ENCODE results near the gene ETV1.

ETV1 gene

DNA sequence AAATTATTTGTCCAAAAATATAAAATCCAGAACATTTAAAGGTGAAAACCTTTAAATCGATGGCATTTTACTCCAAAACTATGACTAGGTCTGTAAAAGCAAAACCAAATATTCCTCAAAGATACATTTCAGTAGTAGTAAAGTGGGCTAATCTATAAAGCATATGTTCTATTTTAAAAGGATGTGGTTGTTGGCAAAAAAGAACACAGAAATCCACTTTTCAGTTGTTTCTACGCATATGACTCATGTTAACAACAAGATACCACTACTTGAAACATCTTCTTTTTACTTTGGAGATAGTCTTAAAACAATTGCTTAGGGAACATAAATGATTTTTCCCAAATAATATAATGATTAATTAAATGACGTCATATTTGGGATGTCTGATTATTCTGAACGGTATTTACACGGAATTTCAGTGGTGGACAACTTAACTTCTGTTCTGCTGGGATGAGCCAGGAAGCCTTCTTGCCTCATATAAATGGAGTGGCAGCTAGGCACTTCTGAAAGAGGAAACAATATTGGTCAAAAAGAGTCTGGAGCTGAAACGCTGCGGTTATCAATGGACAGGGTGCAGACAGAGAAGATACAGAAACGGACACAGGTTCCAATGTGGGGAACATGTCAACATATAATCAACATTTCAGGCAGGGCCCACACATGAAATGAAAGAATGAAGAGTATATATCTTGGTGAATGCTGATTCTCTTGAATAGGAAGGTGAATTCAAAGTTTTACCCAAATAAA is 78.5 kb downstream of the ETV1 start:
- DNase-seq (ENCODE audit: low spot score), result no peak
- TF ChIP-seq, protein P1, sequence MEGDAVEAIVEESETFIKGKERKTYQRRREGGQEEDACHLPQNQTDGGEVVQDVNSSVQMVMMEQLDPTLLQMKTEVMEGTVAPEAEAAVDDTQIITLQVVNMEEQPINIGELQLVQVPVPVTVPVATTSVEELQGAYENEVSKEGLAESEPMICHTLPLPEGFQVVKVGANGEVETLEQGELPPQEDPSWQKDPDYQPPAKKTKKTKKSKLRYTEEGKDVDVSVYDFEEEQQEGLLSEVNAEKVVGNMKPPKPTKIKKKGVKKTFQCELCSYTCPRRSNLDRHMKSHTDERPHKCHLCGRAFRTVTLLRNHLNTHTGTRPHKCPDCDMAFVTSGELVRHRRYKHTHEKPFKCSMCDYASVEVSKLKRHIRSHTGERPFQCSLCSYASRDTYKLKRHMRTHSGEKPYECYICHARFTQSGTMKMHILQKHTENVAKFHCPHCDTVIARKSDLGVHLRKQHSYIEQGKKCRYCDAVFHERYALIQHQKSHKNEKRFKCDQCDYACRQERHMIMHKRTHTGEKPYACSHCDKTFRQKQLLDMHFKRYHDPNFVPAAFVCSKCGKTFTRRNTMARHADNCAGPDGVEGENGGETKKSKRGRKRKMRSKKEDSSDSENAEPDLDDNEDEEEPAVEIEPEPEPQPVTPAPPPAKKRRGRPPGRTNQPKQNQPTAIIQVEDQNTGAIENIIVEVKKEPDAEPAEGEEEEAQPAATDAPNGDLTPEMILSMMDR (IDR thresholded peaks at IDR 0.05; ENCODE audit: extremely low read depth, insufficient read depth, missing control alignments), result no peak

DNA sequence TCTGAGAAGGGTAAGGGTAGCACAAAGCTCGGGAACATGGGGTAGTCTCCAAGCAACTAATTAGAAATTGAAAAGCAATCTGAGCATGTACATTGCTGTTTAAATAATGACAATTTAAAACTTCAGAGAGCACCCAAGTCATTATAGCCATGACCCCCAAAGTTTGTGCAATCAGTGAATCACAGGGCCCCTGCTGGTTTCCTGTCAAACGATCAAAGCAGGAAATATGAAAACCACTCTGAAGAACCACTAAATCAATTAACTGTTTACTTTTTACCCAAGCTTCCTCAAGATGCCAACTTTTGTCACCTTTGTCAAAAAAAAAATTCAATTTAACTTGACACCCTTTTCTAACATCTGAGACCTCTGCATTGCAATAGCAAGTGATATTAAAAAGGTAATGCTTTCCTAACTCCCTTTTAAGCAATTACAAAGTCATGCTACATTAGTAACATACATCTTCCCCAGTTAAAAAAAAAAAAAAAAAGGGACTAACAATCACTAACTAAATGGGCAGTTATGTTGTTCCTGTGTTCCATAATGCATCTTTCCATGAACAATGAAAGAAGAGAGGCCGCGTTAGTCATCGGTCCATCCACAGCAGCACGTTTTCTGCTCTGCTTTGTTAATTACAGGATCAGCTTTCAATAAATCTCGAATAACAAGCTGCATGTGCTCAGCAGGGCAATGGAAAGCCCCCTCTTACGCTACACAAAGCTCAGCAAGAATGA is 80.6 kb downstream of the ETV1 start:
- in situ Hi-C loops (cut with MboI; ENCODE audit: low pct_unique_long_range_greater_than_20kb, low sequenced_read_pairs, unreplicated experiment), result no loop called here
- DNase-seq (ENCODE audit: low spot score), result no peak
- TF ChIP-seq, protein P1 (IDR thresholded peaks at IDR 0.05; ENCODE audit: extremely low read depth, insufficient read depth, missing control alignments), result no peak

More for the DNA sequence above, 78.5 kb downstream of the ETV1 start:
- in situ Hi-C loops (cut with MboI; ENCODE audit: low pct_unique_long_range_greater_than_20kb, low sequenced_read_pairs, unreplicated experiment), result no loop called here

DNA sequence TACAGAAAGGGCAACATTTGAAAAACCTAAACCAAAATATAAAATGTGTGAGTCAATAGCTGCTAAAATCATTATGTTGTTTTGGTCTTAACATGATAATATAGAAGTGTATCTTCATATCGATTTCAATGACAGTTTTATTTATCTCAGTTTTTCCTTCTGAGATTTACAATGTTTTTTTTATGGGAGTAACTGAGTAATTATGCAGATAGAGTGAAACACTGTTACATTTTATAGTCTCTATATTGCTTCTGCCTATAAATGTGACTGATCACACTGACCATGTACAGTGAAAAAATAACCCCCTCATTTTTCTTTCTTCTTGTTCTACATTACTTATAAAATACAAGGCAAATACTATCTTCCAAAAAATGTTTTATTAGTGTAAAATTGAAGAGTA is 81.6 kb downstream of the ETV1 start:
- in situ Hi-C loops (cut with MboI; ENCODE audit: low pct_unique_long_range_greater_than_20kb, low sequenced_read_pairs, unreplicated experiment), result no loop called here
- TF ChIP-seq, protein P1 (IDR thresholded peaks at IDR 0.05; ENCODE audit: extremely low read depth, insufficient read depth, missing control alignments), result no peak
- DNase-seq (ENCODE audit: low spot score), result no peak

DNA sequence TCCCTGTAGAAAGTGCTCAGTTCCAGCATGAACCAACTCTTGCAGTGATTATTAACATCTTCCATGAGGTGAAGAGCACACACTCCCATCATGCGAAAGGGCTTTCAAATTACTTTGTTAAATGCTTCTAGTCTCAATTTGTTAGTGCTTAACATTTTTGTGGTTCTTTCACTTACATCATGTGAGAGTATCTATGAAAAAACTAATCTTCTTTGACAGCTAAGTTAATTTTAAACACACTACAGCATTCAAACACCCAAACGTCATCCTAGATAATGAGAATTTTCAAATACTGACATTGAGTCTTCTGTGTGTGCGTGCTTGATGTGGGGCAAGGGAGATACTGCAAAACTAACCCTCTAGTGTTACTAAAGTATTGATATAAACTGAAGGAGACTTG is 84.8 kb downstream of the ETV1 start:
- in situ Hi-C loops (cut with MboI; ENCODE audit: low pct_unique_long_range_greater_than_20kb, low sequenced_read_pairs, unreplicated experiment), result no loop called here
- TF ChIP-seq, protein P1 (IDR thresholded peaks at IDR 0.05; ENCODE audit: extremely low read depth, insufficient read depth, missing control alignments), result no peak
- DNase-seq (ENCODE audit: low spot score), result no peak

DNA sequence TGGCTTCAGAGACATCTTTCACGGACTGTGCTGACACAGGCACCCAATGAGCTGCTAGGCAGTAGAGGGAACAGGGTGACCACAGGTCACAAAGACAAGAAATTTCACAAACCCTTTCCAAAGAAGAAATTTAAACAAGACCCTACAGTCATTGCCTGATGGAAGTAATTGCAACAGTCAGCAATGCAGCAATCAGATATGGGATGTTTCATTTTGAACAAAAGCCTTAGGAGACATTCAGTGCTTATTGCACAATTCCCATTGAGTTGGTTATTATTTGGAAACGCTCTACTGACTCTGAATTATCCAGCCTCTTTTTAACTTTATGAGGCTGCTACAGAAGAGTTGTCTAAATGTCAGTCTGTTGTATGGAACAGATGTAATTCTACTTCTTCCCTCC is 85.5 kb downstream of the ETV1 start:
- DNase-seq (ENCODE audit: low spot score), result no peak
- TF ChIP-seq, protein P1 (IDR thresholded peaks at IDR 0.05; ENCODE audit: extremely low read depth, insufficient read depth, missing control alignments), result no peak
- in situ Hi-C loops (cut with MboI; ENCODE audit: low pct_unique_long_range_greater_than_20kb, low sequenced_read_pairs, unreplicated experiment), result no loop called here

DNA sequence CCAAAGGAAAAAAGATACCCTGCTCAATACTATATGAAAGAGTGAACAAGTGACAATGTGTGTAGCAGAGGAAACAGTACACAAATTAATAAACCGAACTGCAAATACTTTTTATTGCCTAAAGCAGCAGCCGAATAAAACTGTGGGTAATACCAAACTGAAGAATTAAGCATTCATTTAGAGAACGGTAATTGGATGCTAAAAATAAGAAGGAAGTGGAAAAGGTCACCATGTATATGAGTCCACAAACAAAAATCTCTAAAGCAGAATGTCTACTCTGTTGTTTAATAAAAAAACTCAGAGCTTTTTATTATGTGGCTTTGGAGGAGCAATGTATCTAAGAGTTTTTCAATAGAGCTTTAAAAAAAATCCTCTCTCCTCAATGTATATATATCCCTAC is 87.9 kb downstream of the ETV1 start:
- TF ChIP-seq, protein P1 (IDR thresholded peaks at IDR 0.05; ENCODE audit: extremely low read depth, insufficient read depth, missing control alignments), result no peak
- in situ Hi-C loops (cut with MboI; ENCODE audit: low pct_unique_long_range_greater_than_20kb, low sequenced_read_pairs, unreplicated experiment), result no loop called here
- no peak for DNase-seq (ENCODE audit: low spot score)

Measured in GM13977 (cell line).